ENCODE data around the gene CPED1.
"Not testable (repeated sequence)": the region's sequence is repeated elsewhere in the genome, so short reads cannot be mapped to it uniquely, and the experiment has no call there.

- TF ChIP-seq EZH2 (IDR thresholded peaks at IDR 0.05); POLR2AphosphoS5 (IDR thresholded peaks at IDR 0.05; ENCODE audit: borderline replicate concordance, low read depth, low read length); FOXP2 (optimal IDR thresholded peaks at IDR 0.05; ENCODE audit: control extremely low read depth, extremely low read length, insufficient read depth): not testable (repeated sequence)
These were observed 264.2 kb downstream of the CPED1 start for GRCh38 chr7:121252523-121253235.
